ENCODE results near the gene FMNL2. TPM values are rescaled to one million over a fixed set of nuclear protein-coding genes. Genes with fewer than 3 reads are reported as not detected.
A peak's percentile ranks its signal among the peaks of the same experiment; 100 is the strongest.

Gene FMNL2
- total RNA-seq, 4 donors from 2014 or later: 34.6 to 62.1 (median 51.3) TPM

GRCh38 chr2:152492911-152493310, 157.9 kb downstream of the FMNL2 start:
- ATAC-seq (ENCODE audit: low FRiP score): no peak
- DNase-seq (ENCODE audit: low spot score): no peak
- TF ChIP-seq, protein P1, sequence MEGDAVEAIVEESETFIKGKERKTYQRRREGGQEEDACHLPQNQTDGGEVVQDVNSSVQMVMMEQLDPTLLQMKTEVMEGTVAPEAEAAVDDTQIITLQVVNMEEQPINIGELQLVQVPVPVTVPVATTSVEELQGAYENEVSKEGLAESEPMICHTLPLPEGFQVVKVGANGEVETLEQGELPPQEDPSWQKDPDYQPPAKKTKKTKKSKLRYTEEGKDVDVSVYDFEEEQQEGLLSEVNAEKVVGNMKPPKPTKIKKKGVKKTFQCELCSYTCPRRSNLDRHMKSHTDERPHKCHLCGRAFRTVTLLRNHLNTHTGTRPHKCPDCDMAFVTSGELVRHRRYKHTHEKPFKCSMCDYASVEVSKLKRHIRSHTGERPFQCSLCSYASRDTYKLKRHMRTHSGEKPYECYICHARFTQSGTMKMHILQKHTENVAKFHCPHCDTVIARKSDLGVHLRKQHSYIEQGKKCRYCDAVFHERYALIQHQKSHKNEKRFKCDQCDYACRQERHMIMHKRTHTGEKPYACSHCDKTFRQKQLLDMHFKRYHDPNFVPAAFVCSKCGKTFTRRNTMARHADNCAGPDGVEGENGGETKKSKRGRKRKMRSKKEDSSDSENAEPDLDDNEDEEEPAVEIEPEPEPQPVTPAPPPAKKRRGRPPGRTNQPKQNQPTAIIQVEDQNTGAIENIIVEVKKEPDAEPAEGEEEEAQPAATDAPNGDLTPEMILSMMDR (IDR thresholded peaks at IDR 0.05): no peak

DNA sequence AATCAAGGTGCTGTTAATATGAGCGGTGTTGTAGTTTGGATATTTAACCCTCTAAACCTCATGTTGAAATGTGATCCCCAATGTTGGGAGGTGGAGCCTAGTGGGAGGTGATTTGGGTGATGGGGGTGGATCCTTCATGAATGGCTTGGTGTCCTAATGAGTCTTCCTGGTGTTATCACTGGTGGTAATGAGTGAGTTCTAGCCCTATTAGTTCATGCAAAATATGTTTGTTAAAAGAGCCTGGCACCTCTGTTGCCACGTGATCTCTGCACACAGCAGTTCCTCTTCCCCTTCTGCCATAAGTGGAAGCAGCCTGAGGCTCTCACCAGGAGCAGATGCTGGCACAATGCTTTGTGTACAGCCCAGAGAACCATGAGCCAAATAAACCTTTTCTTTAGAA, 158.4 kb downstream of the FMNL2 start:
- TF ChIP-seq, protein P1 (IDR thresholded peaks at IDR 0.05): no peak
- DNase-seq (ENCODE audit: low spot score) (no peak), ATAC-seq (ENCODE audit: low FRiP score) (no peak)

DNA sequence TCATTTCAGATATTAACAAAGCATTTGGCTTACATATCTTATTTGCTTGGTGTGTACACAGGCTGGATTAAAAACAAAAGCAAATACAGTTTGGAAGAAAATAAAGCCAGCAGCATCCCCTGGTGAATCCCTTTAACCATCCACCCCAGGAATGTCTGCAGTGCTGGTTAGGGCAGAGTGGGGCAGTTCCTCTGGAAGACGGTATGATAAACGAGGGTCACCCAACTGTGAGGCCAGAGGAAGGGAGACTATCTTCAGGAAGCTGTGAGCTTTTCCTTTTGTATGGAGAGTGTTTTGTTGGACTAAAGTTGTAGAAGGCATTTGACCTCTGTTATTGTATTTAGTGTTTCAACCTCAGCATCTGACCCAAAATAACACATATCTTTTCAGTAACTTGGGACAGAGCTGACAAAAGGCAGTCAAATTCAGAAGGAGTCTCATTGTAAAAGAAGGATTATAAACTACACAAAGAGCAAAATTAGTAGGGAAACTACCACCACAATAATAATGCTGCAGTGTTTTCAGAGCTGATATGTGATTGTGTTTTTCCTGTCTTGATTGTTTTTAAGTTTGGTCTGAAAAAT, 159.1 kb downstream of the FMNL2 start:
- DNase-seq (ENCODE audit: low spot score): no peak
- TF ChIP-seq, protein P1 (IDR thresholded peaks at IDR 0.05): no peak
- ATAC-seq (ENCODE audit: low FRiP score): no peak

GRCh38 chr2:152496371-152496770, 161.4 kb downstream of the FMNL2 start:
- TF ChIP-seq, protein P1 (IDR thresholded peaks at IDR 0.05): no peak
- DNase-seq (ENCODE audit: low spot score) (no peak), ATAC-seq (ENCODE audit: low FRiP score) (no peak)

DNA sequence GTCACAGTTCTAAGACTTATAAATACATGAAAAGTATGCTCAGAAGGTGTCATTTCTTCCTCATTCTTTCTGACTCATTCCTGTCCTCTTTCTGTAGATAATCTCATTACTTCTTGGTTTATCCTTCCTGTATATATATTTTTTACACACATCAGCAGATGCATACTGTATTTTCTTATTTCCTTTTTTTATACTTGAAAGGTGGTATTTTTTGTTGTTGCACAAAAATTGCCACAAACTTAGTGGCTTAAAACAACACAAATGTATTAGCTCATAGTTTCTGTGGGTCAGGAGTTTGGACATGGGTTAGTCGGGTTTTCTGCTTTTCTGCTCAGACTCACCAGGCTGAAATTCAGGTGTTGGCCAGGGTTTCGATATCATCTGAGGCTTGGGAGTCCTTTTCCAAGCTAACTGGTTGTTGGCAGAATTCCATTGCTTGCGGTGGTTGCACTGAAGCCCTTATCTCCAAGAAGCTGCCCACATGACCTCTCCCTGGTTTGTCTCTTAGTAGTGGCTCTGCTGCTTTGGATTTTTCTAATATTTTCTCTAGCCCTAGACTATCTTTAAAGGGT, 162.6 kb downstream of the FMNL2 start:
- no peak for DNase-seq (ENCODE audit: low spot score)
- ATAC-seq (ENCODE audit: low FRiP score): peak; percentile 19
- TF ChIP-seq, protein P1 (IDR thresholded peaks at IDR 0.05): no peak

DNA sequence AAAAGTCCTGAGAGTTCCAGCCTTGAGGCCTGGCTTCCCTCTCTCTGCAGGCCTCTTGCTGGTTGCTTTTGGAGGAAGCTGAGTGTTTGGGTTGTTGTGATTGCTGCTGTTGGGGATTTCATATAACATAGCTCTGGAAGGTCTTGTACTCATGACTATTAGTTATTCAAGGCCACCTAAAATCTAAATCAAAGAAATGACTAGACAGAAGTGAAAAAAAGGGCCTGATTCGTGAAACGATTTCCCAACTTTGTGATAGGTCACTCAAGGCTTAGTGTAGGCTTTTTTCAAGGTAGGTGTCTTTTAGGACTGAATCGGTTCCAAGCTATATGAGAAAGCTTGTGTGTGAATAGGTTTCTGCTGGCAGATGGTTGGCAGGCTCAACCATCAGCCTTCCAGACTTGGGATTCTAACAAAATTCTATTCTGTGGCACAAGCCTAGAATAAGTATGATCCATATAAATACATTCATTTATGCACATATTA, 164.4 kb downstream of the FMNL2 start:
- ATAC-seq (ENCODE audit: low FRiP score) (peak; percentile 37), DNase-seq (ENCODE audit: low spot score) (no peak)
- TF ChIP-seq, protein P1 (IDR thresholded peaks at IDR 0.05): no peak

All from omental fat pad (tissue), 4 donors.